Activated CD8-positive, alpha-beta memory T cell treated with anti-CD3 and anti-CD28 coated beads, Interleukin-2, amount 50 U/mL, for 48 hours (primary cell): ENCODE measurements around the gene PITPNM1.
A peak's percentile ranks its signal among the peaks of the same experiment; 100 is the strongest.
"Not testable (repeated sequence)": the region's sequence is repeated elsewhere in the genome, so short reads cannot be mapped to it uniquely, and the experiment has no call there.

ENCODE experiments used
- DNase-seq: peaks from one replicate; pipeline ENCODE4 v3.0.0-alpha.2; 2020

Gene PITPNM1

DNA sequence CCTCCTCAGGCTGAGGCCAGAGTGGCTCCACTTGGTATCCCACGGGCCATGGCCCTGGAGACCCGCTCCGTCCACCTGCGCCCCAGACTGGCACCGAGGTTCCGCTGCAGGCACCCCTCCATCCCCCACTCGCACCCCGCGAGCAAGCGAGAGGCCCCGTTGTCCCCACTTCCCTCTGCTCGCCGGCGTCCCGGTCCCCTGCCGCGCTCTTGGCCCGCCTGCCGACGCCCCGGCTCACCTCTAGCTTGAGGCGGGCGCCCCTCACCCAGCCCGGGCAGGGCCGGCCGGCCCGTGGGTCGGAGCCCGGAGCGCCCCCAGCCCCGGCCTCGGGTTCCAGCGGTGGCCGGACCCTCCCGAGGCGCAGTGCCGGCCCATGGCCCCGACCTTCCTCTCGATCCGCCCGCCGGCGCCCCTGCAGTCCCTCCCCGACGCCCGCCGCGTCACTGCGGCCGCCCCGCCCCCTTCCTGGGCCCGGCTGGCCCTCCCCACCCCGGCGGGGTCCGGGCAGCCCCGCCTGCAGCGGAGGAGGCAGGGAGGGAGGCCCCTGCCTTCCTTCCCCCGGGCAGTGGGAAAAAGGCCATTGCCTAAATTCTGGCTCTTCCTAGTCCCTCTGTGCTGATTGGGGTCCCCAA lies at the start of gene PITPNM1:
PITPNM1 (minus strand) TSS at position 414 of the 632 bp plus-strand sequence. CDS start 1,183 bp downstream, outside the sequence.
- peak; percentile 92 for DNase-seq

DNA sequence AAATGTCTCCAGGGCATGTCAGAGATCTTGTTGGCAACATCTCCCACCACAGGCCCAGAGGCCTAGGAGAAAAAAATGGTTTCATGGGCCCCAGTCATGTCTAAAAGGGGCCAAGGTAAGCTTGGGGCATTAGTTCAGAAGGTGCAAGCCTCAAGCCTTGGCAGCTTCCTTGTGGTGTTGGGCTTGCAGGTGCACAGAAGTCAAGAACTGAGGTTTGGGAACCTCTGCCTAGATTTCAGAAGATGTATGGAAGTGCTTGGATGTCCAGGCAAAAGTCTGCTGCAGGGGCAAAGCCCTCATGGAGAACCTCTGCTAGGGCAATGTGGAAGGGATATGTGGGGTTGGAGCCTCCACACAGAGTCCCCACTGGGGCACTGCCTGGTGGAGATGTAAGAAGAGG lies 46.5 kb upstream of the PITPNM1 start:
- DNase-seq, result not testable (repeated sequence)

DNA sequence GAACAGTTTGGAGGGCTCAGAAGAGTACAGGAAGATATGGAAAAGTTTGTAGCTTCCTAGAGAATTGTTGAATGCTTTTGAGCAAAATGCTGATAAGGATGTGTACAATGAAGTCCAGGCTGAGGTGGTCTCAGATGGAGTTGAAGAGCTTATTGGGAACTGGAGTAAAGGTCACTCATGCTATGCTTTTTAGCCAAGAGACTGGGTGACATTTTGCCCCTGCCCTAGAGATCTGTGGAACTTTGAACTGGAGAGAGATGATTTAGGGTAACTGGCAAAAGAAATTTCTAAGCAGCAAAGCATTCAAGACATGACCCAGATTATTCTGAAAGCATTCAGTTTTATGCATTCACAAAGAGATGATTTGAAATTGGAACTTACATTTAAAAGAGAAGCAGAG lies 46.0 kb upstream of the PITPNM1 start:
- no peak for DNase-seq

DNA sequence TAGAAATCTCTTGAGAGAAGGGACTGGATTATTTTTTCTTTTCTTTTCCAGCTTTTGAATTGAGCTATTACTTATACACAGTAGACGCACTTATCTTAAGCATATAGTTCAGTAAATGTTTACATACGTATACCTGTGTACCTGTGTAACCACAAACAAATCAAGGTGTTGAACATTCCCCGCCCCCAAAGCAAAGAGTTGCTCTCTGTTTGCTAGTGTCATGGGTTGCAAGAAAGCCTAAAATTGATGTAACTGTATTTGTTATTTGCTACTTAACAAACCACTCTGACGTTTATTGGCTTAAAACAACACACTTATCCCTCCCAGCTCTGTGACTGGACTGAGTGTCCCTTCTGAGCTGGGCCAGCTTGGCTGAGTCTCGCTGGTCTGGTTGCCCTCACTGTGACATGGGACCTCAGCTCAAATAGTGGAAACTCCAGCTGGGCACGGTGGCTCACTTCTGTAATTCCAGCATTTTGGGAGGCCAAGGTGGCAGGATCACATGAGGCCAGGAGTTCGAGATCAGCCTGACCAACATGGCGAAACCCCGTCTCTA lies 43.5 kb upstream of the PITPNM1 start:
- DNase-seq, result no peak

DNA sequence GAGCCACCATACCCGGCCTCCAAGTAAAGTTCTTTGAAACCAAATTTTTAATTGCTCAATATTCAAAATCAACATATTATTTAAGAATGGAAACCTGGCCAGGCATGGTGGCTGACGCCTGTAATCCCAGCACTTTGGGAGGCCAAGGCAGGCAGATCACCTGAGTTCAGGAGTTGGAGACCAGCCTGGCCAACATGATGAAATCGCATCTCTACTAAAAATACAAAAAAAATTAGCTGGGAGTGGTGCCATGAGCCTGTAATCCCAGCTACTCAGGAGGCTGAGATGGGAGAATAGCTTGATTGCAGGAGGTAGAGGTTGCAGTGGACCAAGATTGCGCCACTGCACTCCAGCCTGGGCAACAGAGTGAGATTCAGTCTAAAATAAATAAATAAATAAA lies 42.9 kb upstream of the PITPNM1 start:
- not testable (repeated sequence) for DNase-seq

DNA sequence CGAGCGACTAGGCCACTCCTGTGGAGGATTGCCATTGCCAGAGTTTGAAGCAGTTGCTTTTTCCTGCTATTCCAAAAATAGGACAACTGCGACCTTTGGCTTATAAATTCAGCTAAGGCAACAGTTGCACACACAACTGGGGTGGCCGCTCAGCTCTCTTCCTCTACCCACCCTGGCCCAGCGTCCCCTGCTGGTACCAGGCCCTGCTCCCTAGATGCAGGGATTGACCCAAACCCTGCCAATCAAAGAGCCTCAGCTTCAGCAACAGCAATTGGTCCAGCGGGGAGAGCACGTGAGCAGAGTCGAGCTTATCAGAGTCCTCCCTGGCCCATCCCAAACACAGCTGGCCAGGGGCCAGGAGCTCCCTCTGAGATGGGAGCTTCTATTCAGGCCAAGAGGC lies 40.1 kb upstream of the PITPNM1 start:
- no peak for DNase-seq

DNA sequence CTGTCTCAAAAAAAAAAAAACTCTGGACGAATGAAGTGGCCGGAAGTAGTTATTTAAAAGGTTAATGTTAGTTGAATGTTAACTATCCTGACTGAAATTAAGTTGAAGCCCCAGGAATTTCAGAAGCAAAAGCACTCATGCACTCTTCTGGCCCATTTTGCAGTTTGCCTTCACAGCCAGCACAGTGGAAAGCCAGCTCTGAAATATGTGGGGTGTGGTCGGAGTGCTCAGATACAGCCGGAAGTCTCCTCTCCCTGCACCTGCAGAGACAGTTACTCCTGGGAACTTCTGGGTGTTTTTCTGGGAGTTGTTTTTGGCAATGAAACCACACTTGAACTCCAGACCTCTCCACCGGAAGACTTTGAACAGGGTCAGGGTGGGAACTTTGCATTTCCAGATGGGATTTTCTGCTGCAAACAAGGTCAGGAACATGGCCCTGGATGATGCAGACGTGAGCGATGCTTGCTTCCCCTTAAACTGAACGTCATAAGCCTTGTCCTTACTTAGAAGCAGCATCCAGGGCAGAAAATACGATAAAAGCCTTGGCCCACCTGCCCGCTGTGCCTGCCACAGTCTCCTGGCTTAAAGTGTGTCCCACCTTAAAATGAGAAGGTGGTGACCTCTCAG lies 39.6 kb upstream of the PITPNM1 start:
- DNase-seq, result no peak

DNA sequence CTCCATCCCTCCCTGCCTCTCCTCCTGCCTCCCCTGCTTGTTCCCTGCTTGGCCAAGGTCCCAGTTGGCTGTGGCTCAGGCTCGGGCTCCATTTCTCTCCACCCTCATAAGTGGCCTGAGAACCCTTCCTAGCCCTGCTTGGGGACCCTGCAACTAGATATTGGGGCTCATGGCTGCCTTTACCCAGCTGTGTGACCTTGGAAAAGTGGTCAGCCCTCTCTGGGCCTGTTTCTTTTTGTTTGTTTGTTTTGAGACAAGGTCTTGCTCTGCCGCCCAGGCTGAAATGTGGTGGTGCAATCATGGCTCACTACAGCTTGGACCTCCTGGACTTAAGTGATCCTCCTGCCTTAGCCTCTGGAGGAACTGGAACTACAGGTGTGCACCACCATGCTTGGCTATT lies 38.4 kb upstream of the PITPNM1 start:
- no peak for DNase-seq

DNA sequence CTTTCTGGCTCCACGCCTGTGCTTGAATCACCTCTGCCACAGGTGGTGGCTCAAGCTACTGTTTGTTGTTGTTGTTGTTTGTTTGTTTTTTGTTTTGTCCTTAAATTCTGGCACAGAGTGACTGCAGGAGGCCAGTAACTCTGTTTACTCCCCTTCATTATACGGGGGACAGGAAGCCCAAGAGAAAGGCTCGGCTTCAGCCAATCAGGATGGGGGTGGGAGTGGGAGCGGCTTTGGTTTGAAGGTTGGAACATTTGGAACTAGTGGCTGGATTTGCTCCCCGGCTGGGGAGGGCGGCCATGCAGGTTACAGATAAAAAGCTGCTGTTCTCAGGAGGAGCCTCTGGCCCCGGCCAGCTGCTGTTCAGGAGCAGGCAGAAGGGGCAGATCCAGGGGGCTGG lies 37.8 kb upstream of the PITPNM1 start:
- no peak for DNase-seq

DNA sequence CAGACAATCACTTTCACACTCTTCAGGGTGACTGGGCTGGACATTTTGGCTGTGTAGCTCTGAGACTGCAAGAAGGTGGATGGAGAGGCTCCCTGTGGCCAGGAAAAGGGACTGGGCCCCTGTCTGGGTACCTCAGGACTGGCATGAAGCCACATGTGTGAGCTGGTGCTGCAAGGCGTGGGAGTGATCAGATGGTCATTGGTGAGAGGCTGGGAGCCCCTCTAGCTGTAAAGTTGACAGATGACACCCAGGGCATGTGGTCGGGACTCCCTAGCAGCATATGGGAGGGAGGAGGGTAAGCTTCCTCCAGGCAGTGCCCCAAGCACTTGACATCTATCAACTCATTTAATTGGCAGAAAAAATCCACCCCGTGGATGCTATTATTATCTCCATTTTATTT lies 37.0 kb upstream of the PITPNM1 start:
- no peak for DNase-seq

DNA sequence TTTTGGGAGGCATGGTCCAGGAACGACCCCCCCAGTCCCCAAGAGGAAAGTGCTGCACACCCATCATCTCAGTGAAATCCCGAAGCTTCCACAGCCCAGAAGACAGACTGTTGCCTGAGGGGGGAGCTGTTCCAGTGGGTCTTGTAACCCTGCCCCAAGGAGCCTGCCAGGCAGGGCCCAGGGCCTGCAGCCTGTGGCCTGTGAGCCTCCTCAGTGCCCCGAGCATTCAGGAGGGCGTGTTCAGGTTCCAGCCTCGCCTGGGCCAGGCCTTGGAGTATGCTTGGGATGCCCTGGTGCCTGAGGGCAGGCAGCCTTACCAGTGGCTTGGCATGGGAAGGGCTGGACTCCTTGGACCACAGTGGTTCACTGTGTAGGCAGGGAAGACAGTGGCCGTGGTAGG lies 36.0 kb upstream of the PITPNM1 start:
- DNase-seq, result no peak

DNA sequence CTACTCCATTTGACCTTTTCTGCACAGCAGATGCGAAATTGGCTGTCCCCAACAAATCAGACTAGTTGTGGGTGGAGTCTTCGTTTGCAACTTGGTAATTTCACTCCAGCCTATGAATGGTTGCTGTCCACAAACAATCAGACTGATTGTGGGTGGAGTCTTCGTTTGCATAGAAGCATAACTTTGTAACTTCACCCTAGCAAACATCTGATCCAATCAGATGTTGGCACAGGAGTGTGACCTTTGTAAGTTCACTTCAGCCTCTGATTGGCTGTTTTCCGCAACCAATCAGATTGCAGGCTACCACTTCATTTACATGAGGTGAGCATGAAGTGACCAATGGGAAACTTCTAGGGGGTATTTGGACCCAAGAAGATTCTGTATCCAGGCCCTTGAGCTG lies 34.4 kb upstream of the PITPNM1 start:
- DNase-seq, result no peak

DNA sequence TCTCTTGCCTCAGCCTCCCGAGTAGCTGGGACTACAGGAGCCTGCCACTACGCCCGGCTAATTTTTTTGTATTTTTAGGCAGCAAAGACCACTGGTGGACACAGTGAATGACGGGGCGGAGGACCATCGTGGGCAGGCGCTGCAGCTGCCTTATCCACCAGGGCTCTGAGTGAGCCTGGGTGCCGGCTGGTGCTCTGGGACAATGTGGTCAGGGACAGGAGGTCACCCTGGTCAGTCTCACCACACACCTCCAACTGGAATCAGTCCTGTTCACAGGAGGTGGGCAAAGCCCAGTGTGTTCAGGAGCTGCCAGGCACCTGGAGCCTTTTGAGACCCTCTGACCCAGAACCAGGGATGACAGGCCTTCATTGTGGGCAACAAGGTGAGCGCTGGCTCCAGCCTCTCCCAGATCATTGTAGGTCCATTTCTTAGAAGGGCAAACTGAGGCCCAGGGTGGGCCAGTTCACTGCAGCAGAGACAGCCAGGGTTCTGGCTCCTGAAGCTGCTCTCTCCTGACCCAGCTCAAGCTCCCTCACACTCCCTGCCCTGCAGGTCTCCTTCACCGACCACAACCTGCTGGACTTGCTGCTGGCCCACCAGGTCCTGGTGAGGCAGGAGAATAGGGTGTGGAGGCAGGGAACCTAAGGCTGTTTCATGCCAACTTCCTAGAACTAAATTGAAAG lies 33.8 kb upstream of the PITPNM1 start:
- DNase-seq, result no peak

DNA sequence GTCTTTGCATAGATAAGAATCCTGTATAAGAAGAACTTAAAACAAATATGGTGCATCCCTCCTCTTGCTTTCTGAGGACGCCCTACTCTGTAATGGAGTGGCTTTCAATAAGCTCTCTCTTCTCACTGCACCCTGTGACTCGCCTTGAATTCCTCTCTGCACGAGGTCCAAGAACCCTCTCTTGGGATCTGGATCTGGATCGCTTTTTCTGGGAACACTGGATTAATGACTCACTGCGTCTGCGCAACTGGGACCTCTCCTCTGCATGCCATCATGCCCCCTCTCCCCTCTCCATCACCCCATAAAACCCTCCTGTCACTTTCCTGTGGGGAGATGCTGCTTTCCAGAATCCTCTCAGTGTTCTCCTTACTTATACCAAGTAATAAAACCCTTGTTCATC lies 33.1 kb upstream of the PITPNM1 start:
- DNase-seq, result no peak

DNA sequence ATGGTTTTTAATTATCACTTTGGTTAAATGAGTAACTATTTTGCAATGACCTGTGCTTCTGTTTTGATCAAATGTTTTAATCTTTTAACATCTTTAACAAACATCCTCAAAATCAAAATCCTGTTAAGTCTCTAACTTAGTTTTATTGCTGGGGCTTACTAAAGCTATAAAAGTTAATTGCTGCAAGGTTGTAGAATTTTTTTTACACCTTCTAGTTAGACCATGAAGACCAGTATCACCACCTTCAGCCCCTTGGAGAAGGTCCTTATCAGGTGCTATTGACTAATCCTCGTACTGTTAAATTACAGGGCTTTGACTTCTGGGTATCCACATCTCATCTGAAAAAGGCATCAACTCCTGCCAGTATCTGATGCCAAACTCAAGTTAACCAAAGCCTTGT lies 30.4 kb upstream of the PITPNM1 start:
- no peak for DNase-seq

DNA sequence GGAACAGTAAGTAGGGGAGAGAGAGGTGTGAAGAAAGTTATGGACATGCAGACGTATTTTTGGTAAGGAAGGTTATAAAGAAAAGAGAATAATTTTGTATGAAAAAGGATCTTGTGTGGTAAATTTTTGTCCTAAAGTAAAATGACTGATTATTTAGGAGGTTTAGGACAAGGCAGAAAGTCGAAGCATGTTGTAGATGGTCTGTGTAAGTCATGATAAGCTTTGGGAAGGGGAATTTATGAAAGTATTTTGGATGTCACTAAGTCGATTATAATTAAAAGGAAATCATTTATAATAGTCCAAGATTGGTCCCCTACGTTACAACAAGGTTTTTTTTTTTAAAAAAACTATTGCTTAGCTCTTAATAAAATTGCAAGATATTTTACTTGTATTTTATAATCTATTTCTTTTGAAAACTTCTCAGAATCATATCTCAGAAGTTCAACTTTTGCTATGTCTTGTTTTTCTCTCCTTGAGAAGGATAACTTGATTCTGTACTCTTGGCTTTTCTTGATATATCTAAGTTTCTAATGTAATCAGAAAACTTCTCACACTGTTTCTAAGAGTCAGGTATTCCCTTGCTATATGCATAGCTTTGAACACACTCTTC lies 29.0 kb upstream of the PITPNM1 start:
- no peak for DNase-seq

DNA sequence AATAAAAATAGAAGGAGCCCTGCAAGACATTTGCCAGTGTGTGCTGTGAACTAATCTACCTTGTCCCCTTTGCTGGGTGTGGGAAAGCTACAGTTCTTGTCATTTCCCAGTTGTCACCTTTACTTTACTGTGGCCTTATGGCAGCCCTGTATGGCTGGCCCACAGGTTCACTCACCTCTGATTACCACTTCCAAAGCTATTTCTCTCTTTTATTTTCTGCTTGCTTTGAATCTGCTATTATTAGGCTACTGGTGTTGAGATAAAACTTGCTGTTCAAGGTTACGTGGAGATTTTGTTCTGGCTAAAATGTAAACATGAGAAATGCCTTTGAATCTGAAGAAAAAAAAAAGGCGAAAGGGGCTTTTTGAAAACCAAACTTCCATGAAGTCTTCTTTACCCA lies 27.7 kb upstream of the PITPNM1 start:
- DNase-seq, result no peak

DNA sequence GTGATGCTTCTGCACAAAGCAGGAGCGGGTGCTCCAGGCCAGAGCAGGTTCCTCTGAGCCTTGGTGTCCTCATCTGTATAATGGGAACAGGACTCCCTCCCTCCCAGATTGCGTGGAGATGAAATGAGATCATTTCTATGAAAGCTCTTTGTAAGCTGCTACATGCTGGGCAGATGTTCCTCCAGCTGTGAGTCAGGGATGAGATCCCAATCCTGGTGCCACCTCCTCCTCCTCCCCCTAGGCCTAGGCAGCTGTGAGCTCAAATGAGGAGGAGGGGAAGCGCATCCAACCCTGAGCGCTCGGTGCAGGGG lies 25.1 kb upstream of the PITPNM1 start:
- DNase-seq, result no peak

DNA sequence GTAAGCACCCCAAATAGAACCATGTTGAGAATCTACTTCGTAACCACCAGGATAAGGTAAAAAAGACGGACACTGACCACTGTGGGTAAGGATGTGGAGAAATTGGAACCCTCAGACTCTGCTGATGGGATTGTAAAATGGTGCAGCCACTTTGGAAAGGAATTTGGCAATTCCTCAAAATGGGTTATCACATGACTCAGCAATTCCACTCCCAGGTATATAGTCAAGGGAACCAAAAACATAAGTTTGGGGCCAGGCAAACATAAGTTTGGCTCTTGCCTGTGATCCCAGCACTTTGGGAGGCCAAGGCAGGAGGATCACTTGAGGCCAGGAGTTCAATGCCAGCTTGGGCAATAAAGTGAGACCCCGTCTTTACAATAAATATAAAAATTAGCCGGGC lies 23.2 kb upstream of the PITPNM1 start:
- no peak for DNase-seq

DNA sequence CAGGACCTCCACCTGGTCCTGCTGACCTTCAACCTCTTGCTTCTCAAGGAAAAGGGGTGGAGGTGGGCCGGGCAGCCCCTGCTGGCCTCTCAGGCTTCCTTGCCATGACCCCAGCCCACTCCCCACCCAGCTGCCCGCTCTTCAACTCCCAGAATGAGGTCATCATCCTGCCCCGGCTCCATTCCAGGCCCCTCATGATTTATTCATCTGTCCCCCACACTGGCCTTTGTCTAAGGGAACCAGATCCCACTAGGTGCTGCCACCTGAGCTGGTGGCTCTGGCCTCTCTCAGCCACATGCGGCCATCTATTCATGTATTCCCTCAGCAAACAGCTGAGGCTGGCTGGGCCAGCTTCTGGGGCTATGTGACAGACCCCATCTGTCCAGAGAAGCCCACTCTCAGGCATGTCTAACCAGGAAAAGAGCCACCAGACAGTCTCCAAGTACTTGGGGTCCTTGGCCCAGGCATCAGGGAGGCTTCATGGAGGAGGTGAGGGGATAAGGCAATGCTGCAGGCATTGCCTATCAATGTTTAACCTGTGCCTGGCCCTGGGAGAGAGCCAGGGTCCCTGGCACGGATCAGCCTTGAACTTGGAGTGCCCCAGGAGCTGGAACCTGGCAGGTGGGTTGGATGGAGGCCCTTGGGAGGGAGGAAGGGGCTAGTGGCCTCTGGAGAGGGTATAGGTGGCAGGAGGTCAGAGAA lies 20.3 kb upstream of the PITPNM1 start:
- no peak for DNase-seq

DNA sequence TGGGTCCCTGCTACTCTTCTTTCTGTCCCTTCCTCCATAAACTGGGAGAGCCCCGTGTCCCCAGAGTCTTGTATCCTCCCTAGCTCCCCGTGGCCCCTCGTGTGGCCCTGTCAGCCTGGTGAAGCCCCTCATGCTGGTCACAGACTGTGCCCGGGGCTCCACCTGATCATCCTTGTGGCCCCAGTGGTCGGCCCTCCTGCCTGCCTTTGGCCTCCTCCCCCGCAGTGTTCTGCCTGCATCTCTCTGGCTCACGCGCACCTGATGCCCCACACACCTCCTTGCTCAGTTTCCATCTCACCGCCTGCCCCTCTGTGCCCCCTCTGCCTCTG lies 19.3 kb upstream of the PITPNM1 start:
- DNase-seq, result no peak

DNA sequence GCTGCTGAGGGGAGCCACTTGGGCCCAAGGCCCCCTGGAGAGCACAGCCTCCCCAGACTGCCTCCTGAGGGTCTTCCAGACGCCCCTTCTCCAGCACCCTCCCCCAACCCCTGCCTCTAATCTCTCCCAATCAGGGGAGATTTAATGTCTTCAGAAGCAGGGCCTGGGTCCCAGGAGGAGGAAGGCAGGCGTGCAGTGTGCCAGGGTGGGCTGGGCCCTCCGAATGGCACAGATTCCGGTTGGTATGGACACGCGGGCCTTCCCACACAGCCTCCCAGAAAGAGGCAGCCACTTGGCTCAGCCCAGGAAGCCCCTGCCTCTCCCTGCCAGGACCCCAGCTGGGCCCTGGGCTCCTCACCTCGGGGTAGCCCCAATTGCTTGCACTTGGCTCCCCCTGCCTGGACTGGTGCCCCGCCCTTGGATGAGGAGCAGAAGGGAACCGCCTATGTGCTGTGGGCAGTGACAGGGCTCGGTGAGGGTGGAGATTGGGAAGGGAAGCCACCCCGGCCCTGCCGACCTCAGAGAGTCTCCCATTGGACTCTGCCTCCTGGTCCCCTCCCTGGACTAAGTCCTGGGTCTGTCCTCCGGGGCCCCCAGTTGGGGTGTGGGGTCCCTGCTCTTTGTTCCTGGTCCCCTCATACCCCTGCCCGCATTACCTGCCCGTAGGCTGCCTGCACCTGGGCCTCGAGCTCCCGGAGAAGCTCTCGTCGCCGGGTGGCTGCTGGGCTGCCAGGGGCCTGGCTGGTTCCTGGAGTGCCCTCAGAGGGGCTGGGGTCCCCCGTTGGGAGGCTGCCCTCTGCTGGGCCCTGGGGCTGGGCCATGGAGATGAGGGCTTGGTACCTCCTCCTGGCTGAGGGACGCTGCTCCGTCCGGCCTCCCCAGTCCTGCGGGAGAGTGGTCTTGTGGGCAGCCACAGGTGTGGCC lies 18.7 kb upstream of the PITPNM1 start:
- no peak for DNase-seq
